Measurements from ENCODE around the gene NSUN7.

The NSUN7 gene

DNA sequence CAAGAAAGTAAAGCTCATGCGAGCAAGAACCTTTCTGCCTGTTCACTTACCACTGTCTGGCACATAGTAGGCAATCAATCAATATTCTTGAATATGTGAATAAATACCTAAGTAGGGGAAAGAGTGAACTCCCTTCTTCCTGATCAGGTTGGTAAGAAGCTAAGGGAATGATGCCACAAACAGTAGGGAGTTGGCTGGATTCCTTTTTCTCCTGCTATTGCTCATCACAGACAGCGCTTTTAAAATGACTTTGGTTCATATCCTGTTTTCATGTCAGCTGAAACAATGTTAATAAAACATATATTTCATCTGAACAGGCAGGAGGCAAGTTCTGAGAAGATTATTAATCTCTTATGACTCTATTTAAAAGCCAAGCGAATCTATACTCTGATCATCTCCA lies 99.2 kb downstream of the NSUN7 start:
- DNase-seq (ENCODE audit: low read depth), result no peak

DNA sequence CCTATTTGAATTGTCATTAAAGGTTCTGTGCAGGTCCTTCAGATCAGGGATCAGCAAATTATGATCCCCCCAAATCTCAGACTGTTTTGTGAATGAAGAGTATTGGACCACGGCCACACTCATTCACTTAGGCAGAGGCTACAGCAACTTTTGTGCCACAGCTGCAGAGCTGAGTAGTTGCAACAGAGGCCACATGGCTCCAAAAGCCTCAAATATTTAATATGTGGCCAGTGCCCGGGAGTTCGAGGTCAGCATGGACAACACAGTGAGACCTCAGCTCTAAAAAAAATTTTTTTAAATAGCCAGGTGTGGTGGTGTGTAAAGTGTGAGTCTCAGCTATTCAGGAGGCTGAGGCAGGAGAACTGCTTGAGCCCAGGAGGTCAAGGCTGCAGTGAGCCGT lies 100.7 kb downstream of the NSUN7 start:
- no peak for DNase-seq (ENCODE audit: low read depth)

- DNase-seq (ENCODE audit: low read depth), result no peak
Observed at GRCh38 chr4:40856277-40856839, 106.6 kb downstream of the NSUN7 start.

GRCh38 chr4:40856840-40857362 lies 107.1 kb downstream of the NSUN7 start:
- DNase-seq (ENCODE audit: low read depth), result peak; percentile 12

DNA sequence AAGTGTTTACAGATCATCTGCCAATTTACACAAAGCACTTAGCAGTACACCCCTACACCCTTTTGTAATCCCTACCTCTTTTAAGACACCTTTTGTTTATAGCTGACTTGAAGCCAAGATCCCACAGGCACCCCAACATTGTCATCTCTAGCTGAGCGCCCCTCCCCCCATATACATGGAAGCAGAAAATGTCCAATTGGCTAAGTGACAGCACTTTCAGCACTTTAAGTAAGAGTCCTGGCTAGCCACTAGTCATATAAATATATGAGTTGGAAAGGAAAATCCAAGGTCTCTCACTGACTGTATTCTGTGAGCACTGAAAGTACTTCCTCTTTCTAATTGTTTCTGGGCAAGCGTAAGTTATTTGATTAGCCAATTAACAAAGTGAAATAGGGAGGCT lies 108.2 kb downstream of the NSUN7 start:
- DNase-seq (ENCODE audit: low read depth), result no peak

- no peak for DNase-seq (ENCODE audit: low read depth)
Observed at GRCh38 chr4:40858962-40859361, 109.2 kb downstream of the NSUN7 start.
